PC-3 (cell line): ENCODE results near the gene IL17RD.

Source experiments
- EZH2phosphoT487 ChIP-seq: fragments of 300-600 bp; sonication (generic); IDR thresholded peaks from 2 replicates; pipeline ENCODE4 v1.6.1; 2018; ENCODE audit warnings: mild to moderate bottlenecking, antibody characterized with exemption, low read length, borderline replicate concordance
- TF ChIP-seq, protein P1 (sequence below): fragments of 300-600 bp; sonication (generic); conservative IDR thresholded peaks from 2 replicates; pipeline ENCODE4 v1.5.1; 2017; ENCODE audit warnings: antibody characterized with exemption, low read depth, mild to moderate bottlenecking, low read length

DNA sequence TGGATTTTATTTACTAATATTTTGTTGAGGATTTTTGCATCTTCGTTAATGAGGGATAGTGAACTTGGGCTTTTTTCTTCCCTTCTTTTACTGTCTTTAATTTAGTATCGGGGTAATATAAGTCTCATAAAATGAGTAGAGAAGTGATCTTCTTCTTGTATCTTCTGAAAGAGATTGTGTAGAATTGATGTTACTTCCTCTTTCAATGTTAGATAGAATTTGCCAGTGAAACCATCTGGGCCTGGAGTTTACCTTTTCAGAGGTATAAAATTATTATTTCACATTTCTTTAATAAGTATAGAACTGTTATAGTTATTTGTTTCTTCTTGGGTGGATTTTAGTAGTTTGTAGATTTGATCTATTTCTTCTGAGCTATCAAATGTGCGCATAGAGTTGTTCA is 26.9 kb upstream of the IL17RD start:
- TF ChIP-seq, protein P1, sequence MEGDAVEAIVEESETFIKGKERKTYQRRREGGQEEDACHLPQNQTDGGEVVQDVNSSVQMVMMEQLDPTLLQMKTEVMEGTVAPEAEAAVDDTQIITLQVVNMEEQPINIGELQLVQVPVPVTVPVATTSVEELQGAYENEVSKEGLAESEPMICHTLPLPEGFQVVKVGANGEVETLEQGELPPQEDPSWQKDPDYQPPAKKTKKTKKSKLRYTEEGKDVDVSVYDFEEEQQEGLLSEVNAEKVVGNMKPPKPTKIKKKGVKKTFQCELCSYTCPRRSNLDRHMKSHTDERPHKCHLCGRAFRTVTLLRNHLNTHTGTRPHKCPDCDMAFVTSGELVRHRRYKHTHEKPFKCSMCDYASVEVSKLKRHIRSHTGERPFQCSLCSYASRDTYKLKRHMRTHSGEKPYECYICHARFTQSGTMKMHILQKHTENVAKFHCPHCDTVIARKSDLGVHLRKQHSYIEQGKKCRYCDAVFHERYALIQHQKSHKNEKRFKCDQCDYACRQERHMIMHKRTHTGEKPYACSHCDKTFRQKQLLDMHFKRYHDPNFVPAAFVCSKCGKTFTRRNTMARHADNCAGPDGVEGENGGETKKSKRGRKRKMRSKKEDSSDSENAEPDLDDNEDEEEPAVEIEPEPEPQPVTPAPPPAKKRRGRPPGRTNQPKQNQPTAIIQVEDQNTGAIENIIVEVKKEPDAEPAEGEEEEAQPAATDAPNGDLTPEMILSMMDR = no peak
- no peak for TF ChIP-seq EZH2phosphoT487
